GM21390 (cell line): ENCODE results near the gene VAV3.

ENCODE experiments used
- ATAC-seq: cut with Tn5 transposase; IDR thresholded peaks from one replicate; pipeline ENCODE4 v1.9.1; 2021; ENCODE audit not compliant: unreplicated experiment

VAV3 gene

DNA sequence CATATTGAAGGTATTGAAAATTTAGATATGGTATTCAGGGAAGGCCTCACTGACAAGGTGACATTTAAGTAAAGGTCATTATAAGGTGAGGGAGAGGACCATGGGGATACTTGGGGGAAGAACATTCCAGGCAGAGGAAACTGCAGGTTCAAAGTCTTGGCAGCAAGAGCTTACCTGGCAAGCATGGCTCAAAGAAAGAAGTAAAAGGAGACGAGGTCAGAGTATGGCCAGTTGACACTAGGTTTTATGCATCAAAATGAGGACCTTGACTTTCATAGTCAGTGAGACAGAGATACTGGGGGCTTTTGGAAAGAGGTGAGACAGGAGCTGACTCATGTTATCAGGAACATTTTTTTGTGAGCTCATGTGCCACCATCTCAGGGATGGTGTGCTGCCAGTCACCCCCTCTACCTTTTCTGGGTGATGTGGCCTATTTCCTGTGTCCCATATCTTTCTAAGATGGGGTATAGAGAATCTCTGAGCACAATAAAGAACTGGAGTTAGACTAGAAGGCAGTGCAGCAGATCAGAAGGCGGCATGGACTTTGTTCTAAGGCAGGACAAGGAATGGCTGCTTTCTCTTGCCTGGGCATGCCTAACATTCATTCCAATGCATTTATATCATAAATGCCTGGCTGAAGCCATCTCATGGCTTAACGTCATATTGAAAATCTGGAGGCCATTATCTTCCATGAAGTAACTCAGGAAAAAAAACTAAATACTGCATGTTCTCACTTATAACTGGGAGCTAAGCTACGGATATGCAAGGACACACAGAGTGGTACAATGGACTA lies 417.4 kb downstream of the VAV3 start:
- ATAC-seq, result no peak

- no peak for ATAC-seq
Observed at GRCh38 chr1:107546576-107546975, 418.4 kb downstream of the VAV3 start.

- ATAC-seq, result no peak
Observed at GRCh38 chr1:107545879-107546278, 419.1 kb downstream of the VAV3 start.

GRCh38 chr1:107545056-107545577 lies 419.9 kb downstream of the VAV3 start:
- no peak for ATAC-seq

- ATAC-seq, result no peak
Observed at GRCh38 chr1:107544285-107544684, 420.7 kb downstream of the VAV3 start.

DNA sequence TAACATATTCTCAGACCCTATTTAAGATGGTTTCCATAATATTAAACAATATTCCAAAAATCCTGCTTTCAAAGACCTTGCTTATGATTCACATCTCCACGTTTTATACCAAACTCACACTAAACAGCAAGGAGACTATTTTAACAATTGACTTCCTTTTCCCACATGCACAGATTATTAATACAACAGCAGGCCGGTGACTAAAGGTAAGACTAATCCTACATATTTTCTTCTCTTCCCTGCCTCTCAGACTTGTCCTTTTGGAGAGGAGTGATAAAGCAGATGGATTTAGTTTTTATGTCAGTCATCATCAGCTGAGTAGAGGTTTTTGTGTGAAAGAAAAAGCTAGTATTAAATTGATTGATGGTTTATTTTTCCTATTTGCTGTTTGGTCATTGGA lies 423.6 kb downstream of the VAV3 start:
- ATAC-seq, result no peak

DNA sequence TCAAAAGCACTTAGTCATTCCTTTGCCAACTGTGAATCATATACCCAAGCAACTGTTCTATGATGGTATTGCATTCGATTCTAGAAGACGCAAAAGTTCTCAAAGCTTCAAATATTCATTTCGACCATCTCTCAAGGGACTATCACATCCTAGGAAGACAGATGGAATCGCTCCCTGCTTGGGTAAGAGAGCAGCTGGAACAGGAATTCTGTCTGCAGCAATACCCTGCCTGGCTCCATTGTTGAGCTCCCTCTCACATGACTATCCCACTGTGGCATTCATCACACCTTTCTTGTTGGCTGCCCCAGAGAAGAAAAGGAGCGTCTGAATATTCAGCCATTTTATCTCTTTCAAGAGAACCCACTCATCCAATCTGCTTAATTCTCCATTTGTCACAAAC lies 426.5 kb downstream of the VAV3 start:
- no peak for ATAC-seq

DNA sequence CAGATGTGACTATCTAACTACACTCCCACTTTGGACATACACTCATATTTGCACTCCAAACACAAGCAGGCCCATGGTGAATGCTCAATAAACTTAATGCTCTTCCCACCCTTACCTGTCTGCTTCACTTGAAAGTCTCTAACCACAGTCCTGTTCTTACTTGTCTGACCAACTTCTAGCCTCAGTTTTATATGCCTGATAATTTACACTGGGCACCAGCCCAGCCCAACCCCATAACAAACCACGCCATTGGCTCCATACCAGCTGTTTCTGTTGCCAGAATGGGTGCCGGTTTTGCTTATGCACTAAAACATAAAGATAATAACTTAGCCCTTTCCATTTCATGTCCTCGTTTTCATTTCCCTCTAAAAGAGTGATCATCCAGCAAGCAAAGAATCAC lies 428.7 kb downstream of the VAV3 start:
- ATAC-seq, result no peak

DNA sequence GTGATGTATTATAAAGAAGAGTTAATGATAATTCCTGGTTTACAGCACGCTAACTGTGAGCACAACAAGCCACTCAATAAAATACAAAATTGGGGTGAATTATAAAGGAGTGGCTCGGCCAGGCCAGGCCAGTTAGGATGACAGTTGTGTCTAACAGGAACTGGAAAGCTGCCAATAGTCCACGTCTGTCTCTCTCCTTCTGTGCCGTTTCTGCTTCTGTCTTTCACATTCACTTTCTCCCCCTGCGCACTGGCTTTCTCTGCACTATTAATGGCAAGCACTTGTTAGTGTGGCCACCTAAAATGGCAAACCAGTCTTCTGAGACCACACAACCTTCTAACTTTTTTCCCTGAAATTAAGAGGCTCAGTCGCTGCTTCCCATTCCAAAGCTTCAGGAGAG lies 429.9 kb downstream of the VAV3 start:
- peak; percentile 81 for ATAC-seq

DNA sequence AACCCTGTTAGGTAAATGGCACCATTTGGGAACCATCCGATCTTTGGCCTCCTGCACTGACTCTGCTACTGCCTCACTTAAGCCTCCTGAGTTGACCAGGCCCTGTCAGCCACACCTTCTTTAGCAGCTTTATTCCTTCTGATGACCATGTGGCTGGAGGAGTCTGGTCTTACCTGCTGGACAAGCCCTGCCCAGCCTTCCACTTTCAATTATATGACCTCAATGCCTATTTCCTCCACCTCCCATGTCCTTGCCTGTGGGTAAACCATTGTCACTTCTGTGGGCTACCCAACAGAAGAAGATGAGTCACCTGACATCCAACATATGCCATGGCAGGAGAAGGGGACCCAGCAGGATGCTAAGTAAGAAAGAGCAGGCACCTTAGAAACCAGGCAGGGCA lies 430.3 kb downstream of the VAV3 start:
- ATAC-seq, result peak; percentile 11

DNA sequence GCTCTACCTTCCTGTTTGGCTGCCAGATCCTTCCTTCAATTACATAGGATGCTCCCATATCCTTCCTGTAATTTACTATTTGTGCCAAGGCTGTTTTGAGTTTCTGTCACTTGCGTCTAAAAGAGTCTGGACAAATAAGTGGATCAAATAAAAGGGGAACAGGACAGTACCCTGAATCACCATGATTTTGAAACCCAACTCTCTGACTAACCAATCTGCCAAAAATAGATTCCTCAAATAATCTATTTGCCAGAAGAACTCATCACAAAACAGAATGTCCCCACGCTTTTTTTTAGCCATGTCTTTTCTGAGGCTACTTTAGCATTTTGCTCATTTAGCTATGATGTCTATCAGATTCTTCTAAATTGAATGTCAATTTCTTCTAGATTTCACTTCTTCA lies 431.5 kb downstream of the VAV3 start:
- ATAC-seq, result no peak

DNA sequence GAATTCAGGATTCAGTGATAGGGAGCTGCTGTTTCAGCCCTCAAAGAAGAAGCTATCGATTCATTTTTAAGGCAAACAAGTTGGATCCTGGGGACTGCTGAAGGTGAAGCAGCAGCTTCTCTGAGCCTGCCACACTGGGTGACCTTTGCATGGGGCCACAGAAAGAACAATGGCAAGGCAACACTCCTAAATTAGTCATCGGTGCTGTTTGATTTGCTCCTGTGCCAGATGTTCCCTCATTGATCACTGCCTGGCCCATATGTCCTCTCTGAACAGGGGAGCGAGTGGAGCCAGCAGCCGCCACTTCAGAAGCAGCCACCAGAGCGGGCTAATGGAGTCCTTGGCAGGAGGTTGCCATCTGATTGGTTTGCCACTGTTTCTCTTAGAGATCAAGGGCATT lies 432.7 kb downstream of the VAV3 start:
- no peak for ATAC-seq

GRCh38 chr1:107531065-107531908 lies 433.7 kb downstream of the VAV3 start:
- ATAC-seq, result no peak

DNA sequence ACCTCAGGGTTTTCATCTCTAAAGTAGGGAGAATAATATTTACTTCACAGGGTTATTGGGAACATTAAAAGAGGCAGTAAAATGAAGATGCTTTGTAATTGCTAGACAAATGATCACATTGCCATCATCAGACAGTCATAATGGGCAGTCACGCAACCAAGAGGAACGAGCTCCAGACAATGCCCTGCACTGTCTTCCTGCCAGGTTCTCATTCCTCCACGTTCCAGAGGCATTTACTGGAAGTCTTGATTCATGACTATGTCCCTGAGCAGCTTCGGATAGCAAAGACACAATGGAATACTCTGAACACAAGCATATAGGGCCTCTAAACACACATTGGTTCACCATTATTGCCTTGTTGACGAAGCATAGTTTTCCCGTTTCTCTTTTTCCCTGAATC lies 434.4 kb downstream of the VAV3 start:
- ATAC-seq, result no peak

DNA sequence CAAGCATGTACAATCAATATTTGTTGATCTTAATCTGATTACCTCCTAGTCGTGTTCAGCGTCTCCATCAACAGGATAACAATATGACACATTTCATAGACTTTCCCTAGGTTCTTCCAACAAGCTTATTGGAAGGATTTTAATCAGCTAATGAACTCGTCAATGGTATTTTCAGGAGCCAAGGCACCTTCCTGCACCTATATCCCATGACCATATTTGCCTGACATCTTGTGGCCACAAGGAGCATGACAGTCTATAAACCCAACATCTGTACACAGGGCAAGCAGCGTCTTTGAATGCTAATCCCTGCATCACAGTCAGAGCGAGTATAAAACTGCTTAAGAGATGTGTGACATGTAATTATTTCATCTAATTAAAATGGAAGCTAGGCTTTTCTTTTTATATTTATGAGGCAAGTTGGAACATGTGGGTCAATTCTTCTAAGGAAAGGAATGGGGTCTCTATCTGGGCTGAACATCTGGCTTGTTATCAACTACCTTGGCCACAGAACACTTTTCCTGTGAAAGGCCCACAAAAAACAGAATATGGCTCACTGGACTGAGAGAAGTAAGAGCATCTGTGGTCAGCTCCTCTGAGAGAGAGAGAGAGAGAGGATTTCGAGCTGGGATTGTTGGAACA lies 435.4 kb downstream of the VAV3 start:
- peak; percentile 98 for ATAC-seq

DNA sequence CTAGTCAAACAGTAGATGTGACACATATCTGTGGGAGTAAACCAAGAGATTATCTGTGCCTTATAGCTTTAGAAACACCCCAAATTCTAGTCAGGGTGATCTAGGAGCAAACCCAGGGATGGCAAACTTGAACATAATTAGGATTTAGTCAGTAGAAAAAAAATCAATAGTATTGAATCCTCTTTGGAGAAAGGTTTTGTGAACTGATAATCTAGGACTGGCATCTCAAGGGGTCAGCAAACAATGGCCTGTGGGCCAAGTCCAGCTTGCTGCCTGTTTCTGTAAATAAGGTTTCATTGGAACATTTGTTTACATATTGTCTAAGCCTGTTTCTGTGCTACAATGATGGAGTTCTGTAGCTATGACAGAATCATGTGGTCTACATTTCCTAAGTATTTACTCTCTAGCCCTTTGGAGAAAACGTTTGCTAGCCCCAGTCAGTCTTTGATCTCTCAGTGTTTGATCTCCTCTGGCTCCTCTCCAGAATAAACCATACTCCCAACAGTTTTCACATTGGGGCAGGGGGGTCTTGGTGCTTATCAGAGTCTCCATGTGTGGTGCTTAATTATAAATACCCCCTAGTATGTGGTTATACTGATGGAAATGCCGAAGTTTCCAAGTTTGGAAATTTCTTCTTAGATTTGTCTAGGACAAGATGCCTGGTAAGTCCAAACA lies 438.3 kb downstream of the VAV3 start:
- ATAC-seq, result no peak

DNA sequence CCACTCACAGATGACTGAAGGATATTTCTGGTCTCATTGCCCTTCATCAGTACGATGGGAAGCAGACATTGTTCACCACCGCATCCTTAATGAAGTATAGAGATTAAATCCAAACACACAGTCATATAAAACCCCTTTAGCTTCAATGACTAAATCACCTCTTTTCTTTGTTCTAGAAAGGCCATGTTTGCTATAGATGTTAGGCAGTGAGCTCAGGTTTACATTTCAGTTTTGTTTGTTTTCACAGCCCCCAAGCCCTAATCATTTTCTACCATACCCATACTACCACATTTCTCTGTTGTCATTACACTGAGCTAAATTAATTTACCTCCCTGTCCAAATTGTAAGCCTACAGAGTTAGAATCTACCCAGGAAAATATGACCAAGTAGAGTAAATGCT lies 439.0 kb downstream of the VAV3 start:
- no peak for ATAC-seq

DNA sequence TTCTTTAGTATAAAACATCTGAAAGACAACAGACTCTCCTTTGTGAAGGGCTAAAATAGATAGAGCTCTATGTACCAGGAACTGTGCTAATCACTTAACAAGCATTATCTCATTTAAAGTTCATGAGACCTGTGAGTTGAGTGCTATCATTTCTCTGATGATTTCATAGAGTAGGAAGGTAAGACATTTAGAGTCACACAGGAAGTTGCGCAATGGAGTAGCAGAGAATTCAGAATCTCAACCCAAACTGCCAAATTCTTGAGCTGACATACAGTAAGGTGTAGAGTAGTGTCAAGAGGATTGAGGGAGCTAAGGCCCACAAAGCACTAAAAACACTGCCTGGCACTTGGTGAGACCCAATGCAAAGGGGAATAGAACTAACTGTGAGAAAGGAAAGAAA lies 439.8 kb downstream of the VAV3 start:
- no peak for ATAC-seq

- ATAC-seq, result no peak
Observed at GRCh38 chr1:107524301-107524700, 440.7 kb downstream of the VAV3 start.

GRCh38 chr1:107523736-107524135 lies 441.2 kb downstream of the VAV3 start:
- no peak for ATAC-seq

DNA sequence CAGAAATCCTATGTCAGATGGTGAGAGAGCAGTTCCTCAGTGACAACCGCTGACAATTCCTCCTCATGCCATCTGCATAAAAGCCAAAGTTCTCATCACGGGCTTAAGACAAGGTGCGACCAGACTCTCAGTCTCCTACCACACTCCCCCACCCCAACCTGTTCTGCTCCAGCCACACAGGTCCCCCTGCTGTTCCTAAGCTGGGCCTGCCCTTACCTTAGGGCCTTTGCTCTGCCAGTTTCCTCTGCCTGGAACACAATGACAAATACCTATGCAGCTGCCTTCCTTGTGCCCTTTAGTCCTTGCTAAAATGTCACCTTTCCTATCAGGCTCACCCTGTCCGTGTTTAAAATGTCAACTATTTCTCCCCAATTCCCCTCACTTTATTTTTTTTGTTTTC lies 441.9 kb downstream of the VAV3 start:
- no peak for ATAC-seq
